K562 (cell line): ENCODE results near the gene SLC6A14. TPM values are rescaled to one million over a fixed set of nuclear protein-coding genes. Genes with fewer than 3 reads are reported as not detected.

Source experiments
- ATAC-seq: fragments of 200-7000 bp; cut with Tn5 transposase; 3 replicates; pipeline ENCODE4 v1.9.1; 2020; ENCODE audit warnings: moderate library complexity
- BruUV-seq: library from RNA; stranded (reverse); fragments of 400-500 nt; replicated peaks from 2 replicates; lab custom pipeline; 2021; lab: Mats Ljungman, UMichigan
- CTCF ChIA-PET: fragments of 300-600 bp; formaldehyde crosslinking; extraction: SDS; loops from one replicate; lab custom pipeline; 2021; ENCODE audit warnings: low intra/inter-chr PET ratio; lab: Yijun Ruan, JAX
- POLR2A ChIA-PET: fragments of 300-600, 350-650 bp; sonication (Branson Sonifier 250); formaldehyde crosslinking; extraction: SDS; loops from one replicate; lab custom pipeline; 2021; ENCODE audit warnings: antibody characterized with exemption, inconsistent platforms; lab: Yijun Ruan, JAX
- DNase-seq, 4 experiments: peaks; one replicate each; pipeline versions ENCODE4 v3.0.0 to v3.0.0-alpha.2; 2011 to 2018; ENCODE audit warnings: low spot score in 3 of 4, mixed read lengths in 3 of 4; ENCODE audit errors: extremely low read depth in 1 of 4
- FAIRE-seq: peaks from 2 replicates; lab custom pipeline; 2011; peaks lifted over from hg19 to GRCh38; lab: Jason Lieb, UNC
- H2AFZ ChIP-seq: 2 replicates; pipeline ENCODE4 v1.6.0; 2011; ENCODE audit warnings: low read depth, low read length, control low read depth, inconsistent platforms
- H3K27ac ChIP-seq: fragments of 200-600 bp; 3 replicates; pipeline ENCODE4 v1.8.0; 2011; ENCODE audit warnings: low read depth, mild to moderate bottlenecking, control low read depth, inconsistent platforms, low read length, moderate library complexity, mixed read lengths; ENCODE audit errors: extremely low read depth
- H3K27me3 ChIP-seq, 2 experiments: fragments of 300-600 bp in 1 of 2; 2 replicates in 1 of 2; 3 replicates in 1 of 2; pipeline versions ENCODE4 v1.6.0 to v1.8.0; 2011; ENCODE audit warnings: inconsistent platforms in 2 of 2, low read length in 2 of 2, mild to moderate bottlenecking in 1 of 2, mixed read lengths in 1 of 2, moderate library complexity in 1 of 2; ENCODE audit not compliant: control insufficient read depth in 2 of 2, insufficient read depth in 2 of 2
- H3K36me3 ChIP-seq: fragments of 300-600 bp; 3 replicates; pipeline ENCODE4 v1.8.0; 2011; ENCODE audit warnings: mild to moderate bottlenecking, low read length, inconsistent platforms; ENCODE audit not compliant: control insufficient read depth, insufficient read depth
- H3K4me1 ChIP-seq, 2 experiments: fragments of 200-600 bp in 1 of 2; replicated peaks in 1 of 2; 2 replicates in 1 of 2; 3 replicates in 1 of 2; pipeline versions ENCODE4 v1.5.1 to v1.8.0; 2011; ENCODE audit warnings: inconsistent platforms in 2 of 2, low read length in 2 of 2, mild to moderate bottlenecking in 1 of 2, mixed read lengths in 1 of 2, moderate library complexity in 1 of 2; ENCODE audit not compliant: control insufficient read depth in 2 of 2, insufficient read depth in 2 of 2
- H3K4me2 ChIP-seq: 2 replicates; pipeline ENCODE4 v1.6.1; 2011; ENCODE audit warnings: low read length, control low read depth, inconsistent platforms, mixed read lengths; ENCODE audit not compliant: insufficient read depth
- H3K4me3 ChIP-seq: fragments of 200-600 bp; sonication (generic), shearing (Covaris generic); 2 replicates; pipeline ENCODE4 v1.5.1; 2016; ENCODE audit warnings: control low read depth, inconsistent platforms
- H3K79me2 ChIP-seq: fragments of 200-600 bp; 3 replicates; pipeline ENCODE4 v1.8.0; 2011; ENCODE audit warnings: low read length, inconsistent platforms; ENCODE audit not compliant: control insufficient read depth, insufficient read depth
- H3K9ac ChIP-seq, 2 experiments: 2 replicates each; pipeline versions ENCODE4 v1.6.0 to v1.6.1; 2011; ENCODE audit warnings: low read depth in 2 of 2, low read length in 2 of 2, control low read depth in 1 of 2, inconsistent platforms in 1 of 2, mild to moderate bottlenecking in 1 of 2, mixed read lengths in 1 of 2; ENCODE audit not compliant: insufficient read depth in 1 of 2
- H3K9me1 ChIP-seq: one replicate; pipeline ENCODE4 v1.6.0; 2011; ENCODE audit warnings: inconsistent platforms, mild to moderate bottlenecking, low read length, moderate library complexity; ENCODE audit not compliant: control insufficient read depth, insufficient read depth
- H3K9me3 ChIP-seq: replicated peaks from 2 replicates; pipeline ENCODE4 v1.5.1; 2011; ENCODE audit warnings: low read depth, low read length, inconsistent platforms; ENCODE audit not compliant: control insufficient read depth, insufficient read depth
- H4K20me1 ChIP-seq: replicated peaks from 2 replicates; pipeline ENCODE4 v1.6.1; 2011; ENCODE audit warnings: low read length, inconsistent platforms, mixed read lengths; ENCODE audit not compliant: control insufficient read depth, insufficient read depth
- CBFA2T2 ChIP-seq: fragments of 450-650 bp; conservative IDR thresholded peaks from 2 replicates; pipeline ENCODE4 v1.6.1; 2017; ENCODE audit warnings: mild to moderate bottlenecking
- EHMT2 ChIP-seq: fragments of 450-650 bp; IDR thresholded peaks from 2 replicates; pipeline ENCODE4 v1.6.1; 2018; ENCODE audit warnings: antibody characterized with exemption
- ELK3 ChIP-seq: fragments of 450-650 bp; formaldehyde crosslinking; IDR thresholded peaks from 2 replicates; pipeline ENCODE4 v1.4.0; 2020; ENCODE audit warnings: mild to moderate bottlenecking
- FOXJ3 ChIP-seq: sonication (generic); formaldehyde crosslinking; IDR thresholded peaks from 2 replicates; pipeline ENCODE4 v1.4.0; 2020; ENCODE audit warnings: mild to moderate bottlenecking, missing genetic modification reagents
- KDM4B ChIP-seq, 2 experiments: fragments of 450-650 bp in 1 of 2; sonication (generic) in 1 of 2; IDR thresholded peaks; 2 replicates each; pipeline ENCODE4 v1.6.1; 2016 to 2017; ENCODE audit warnings: borderline replicate concordance in 2 of 2, antibody characterized with exemption in 1 of 2, low read depth in 1 of 2, mild to moderate bottlenecking in 1 of 2
- KHSRP ChIP-seq: fragments of 450-650 bp; IDR thresholded peaks from 2 replicates; pipeline ENCODE4 v1.6.1; 2017
- PRMT5 ChIP-seq: sonication (generic); formaldehyde crosslinking; IDR thresholded peaks from 2 replicates; pipeline ENCODE4 v1.5.0; 2020; ENCODE audit warnings: missing genetic modification reagents
- ZKSCAN8 ChIP-seq: fragments of 200-800 bp; sonication (Bioruptor generic); IDR thresholded peaks from 2 replicates; pipeline ENCODE4 v1.6.1; 2016; ENCODE audit warnings: missing genetic modification characterization, missing compliant biosample characterization
- ZNF133 ChIP-seq: fragments of 250-450 bp; sonication (Bioruptor Pico); IDR thresholded peaks from 2 replicates; pipeline ENCODE4 v1.4.0; 2020; ENCODE audit warnings: mild to moderate bottlenecking
- WGBS: fragments of 100-300 bp; shearing (Covaris generic); methylation state at CpG from one replicate; pipeline ENCODE4 v1.1.6; 2016; ENCODE audit warnings: low coverage, mixed read lengths; ENCODE audit not compliant: insufficient coverage; ENCODE audit errors: missing lambda C conversion rate; 5-methylcytosine and 5-hydroxymethylcytosine counted together
- in situ Hi-C: fragments of 300-500 bp; cut with MboI; formaldehyde crosslinking; loops from 4 replicates; pipeline ENCODE4 v1.15.0; 2018; ENCODE audit warnings: inconsistent platforms, mixed read lengths
- intact Hi-C: fragments of 100-400 bp; cut with micrococcal nuclease; formaldehyde crosslinking; loops from 2 replicates; pipeline ENCODE4 v1.14.2; 2022
- polyA plus RNA-seq, 8 experiments: library from polyadenylated mRNA; depleted of rRNA in 4 of 8; stranded (reverse) in 5 of 8; unstranded in 3 of 8; fragments of >200 nt; fragmentation: Nextera tagmentation in 2 of 8; fragmentation: Illumina TruSeq in 1 of 8; extraction: Ambion mirVana in 2 of 8; extraction: Trizol in 1 of 8; gene quantifications; 2 replicates each; pipeline versions ENCODE4 v1.2.1 to v1.2.3, GENCODE V29; 2011 to 2014; ENCODE audit warnings: inconsistent platforms in 1 of 8, missing spikeins in 1 of 8
- total RNA-seq, 7 experiments: library from RNA; depleted of rRNA in 6 of 7; stranded (reverse); fragments of >200 nt in 6 of 7; fragmentation: Illumina TruSeq in 2 of 7; extraction: Trizol in 2 of 7; gene quantifications; 2 replicates each; pipeline versions ENCODE4 v1.2.1 to v1.2.3, GENCODE V29; 2011 to 2021; ENCODE audit warnings: low replicate concordance in 1 of 7

Gene SLC6A14
- total and polyA plus RNA-seq, 9 of the 15 experiments (the other 6 are each of a cell fraction or from before 2014, with no cell fraction given), result 0.04 TPM; not detected in 8

DNA sequence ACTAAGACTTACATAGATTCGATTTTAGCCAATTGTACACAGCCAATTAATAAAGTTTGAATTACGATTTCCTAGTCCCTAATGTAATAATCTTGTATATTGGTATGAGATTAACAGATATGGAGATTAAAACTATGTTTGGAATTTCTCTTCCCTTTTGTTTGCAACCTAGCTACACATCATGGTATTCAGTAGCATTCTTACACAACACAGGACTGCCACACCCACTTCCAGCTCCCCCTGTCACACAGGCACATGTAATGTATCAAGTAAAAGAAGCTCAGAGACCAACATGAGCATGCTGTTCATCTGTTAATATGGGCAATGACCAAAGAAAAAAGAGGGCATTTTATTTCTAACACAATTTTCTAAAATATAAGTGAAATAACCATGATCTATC is 12.8 kb downstream of the SLC6A14 start:
- FAIRE-seq, result no peak
- H3K4me1 ChIP-seq, result no peaks in the 10 kb centered on the region
- H3K79me2 ChIP-seq, result no peaks in the 10 kb centered on the region
- BruUV-seq, result no TSS peak
- no peak for DNase-seq
- H3K27ac ChIP-seq, result no peak overlapping the region
- TF ChIP-seq EHMT2 (no peak), KDM4B (IDR thresholded peaks at IDR 0.05; ENCODE audit: borderline replicate concordance in 2 of 2, low read depth in 1 of 2) (no peak), PRMT5 (CRISPR knock-in tag) (no peak), FOXJ3 (CRISPR knock-in tag) (no peak), ELK3 (CRISPR knock-in tag) (no peak), ZNF133 (CRISPR knock-in tag) (no peak), KHSRP (no peak), ZKSCAN8 (CRISPR knock-in tag) (no peak), CBFA2T2 (no peak)
- H3K9ac ChIP-seq, result no peak overlapping the region
- H3K36me3 ChIP-seq, result no peaks in the 10 kb centered on the region
- H3K4me2 ChIP-seq, result no peak overlapping the region
- intact Hi-C loops, result no loop called here
- POLR2A ChIA-PET, result no interaction called here
- CTCF ChIA-PET, result no interaction called here
- WGBS, result 0% methylated on average over 2 of the region's 2 CpGs
- H3K9me1 ChIP-seq, result no peaks in the 10 kb centered on the region
- in situ Hi-C loops, result loop anchor here (5.0 kb wide), 1 partner anchor 228 kb away; no protein-coding TSS in a partner anchor
- no peak for ATAC-seq
- H3K9me3 ChIP-seq, result no peaks in the 10 kb centered on the region
- no peaks in the 10 kb centered on the region for H4K20me1 ChIP-seq
- H3K4me3 ChIP-seq, result no peak overlapping the region
- H3K27me3 ChIP-seq, result no peaks in the 10 kb centered on the region
- H2AFZ ChIP-seq, result no peak overlapping the region
